ENCODE measurements around the gene KRT40.
"Not testable (repeated sequence)": the region's sequence is repeated elsewhere in the genome, so short reads cannot be mapped to it uniquely, and the experiment has no call there.

Gene KRT40

GRCh38 chr17:40984226-40984625, at the start of gene KRT40:
TSS of gene KRT40 (minus strand) at chr17:40984326. CDS start at chr17:40984273, 53 bp downstream.
- DNase-seq (ENCODE audit: low read depth), result no peak

DNA sequence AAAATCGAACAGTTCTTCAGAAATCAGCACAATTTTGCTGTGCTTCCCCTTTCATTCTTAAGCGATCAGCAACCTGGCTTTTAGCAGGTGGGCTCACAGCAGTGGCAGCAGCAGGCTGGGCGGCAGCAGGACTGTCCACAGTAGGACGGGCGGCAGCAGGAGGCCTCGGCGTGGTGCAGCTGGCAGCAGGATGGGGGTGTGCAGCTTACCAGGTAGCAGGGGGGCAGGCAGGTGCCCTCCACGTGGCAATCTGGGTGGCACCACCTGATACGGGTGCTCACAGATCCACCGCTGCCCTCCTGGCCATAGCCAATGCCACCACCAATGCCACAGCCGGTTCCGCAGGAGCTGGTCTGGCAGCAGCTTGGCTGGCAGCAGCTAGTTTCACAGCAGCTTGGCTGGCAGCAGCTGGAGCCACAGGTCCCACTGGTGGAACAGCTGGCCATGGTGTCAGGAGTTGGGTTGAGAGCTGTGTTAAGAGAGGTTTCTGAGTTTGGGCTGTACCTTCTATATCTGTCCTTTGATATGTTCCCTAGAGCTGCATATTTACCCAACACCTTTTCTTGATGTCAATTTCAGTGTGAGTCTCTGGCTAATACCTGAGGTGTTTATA, 45.6 kb upstream of the KRT40 start, which contains the start of gene KRTAP1-4:
Gene KRTAP1-4 (minus strand): TSS at position 563 of the 613 bp plus-strand sequence. CDS start 117 bp downstream, at position 446.
- no peak for DNase-seq (ENCODE audit: low read depth)

DNA sequence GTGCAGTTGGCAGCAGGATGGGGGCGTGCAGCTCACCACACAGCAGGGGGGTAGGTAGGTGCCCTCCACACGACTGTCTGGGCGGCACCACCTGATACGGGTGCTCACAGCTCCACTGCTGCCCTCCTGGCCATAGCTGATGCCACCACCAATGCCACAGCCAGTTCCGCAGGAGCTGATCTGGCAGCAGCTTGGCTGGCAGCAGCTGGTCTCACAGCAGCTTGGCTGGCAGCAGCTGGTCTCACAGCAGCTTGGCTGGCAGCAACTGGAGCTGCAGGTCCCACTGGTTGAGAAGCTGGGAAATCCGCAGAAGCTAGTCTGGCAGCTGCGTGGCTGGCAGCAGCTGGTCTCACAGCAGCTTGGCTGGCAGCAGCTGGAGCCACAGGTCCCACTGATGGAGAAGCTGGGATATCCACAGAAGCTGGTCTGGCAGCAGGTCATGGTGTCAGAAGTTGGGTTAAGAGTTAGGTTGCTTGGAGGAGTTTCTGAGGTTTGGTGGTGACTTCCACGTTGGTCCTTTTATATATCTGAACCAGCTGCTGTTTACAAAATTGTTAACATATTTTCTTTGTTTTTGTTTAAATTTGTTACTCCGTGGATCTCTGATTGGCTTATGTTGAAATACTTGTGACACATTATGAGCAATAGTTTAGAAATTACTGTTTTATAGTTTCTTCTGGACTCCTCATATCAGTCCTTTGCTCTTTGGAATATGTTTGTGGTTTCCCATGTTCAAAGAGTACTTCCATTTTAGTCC, 42.8 kb upstream of the KRT40 start, which contains the start of gene KRTAP1-5:
Gene KRTAP1-5 (minus strand): TSS at position 494 of the 757 bp plus-strand sequence. CDS start 53 bp downstream, at position 441.
- peak; percentile 91 for DNase-seq (ENCODE audit: low read depth)

DNA sequence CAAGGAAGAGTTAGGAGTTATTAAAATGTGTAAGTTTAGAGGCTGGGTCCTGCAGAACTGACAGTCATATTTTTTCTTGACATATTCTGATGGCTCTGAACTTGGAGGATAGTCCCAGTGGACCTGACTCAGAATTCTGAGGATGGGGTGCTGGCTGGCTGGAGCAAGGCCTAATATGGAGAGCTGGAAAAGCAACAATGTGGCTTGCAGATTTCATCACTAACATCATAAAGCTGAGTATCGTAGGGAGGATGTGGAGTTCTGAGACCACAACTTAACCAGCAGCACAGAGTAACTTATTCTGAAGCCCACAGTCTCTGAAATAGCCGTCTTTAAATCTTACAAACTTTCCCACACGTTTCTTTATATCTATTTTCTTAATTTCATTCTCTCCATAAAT, 40.6 kb upstream of the KRT40 start:
- DNase-seq (ENCODE audit: low read depth), result no peak

- no peak for DNase-seq (ENCODE audit: low read depth)
These were observed 36.2 kb upstream of the KRT40 start for GRCh38 chr17:41020336-41020735.

- DNase-seq (ENCODE audit: low read depth), result no peak
These were observed 35.3 kb upstream of the KRT40 start for GRCh38 chr17:41019415-41019814.

GRCh38 chr17:41018541-41018940, 34.4 kb upstream of the KRT40 start:
- no peak for DNase-seq (ENCODE audit: low read depth)

GRCh38 chr17:41016578-41017215, 32.6 kb upstream of the KRT40 start:
- no peak for DNase-seq (ENCODE audit: low read depth)

- DNase-seq (ENCODE audit: low read depth), result no peak
These were observed 31.3 kb upstream of the KRT40 start for GRCh38 chr17:41015454-41015853.

GRCh38 chr17:41013606-41014005, 29.5 kb upstream of the KRT40 start:
- DNase-seq (ENCODE audit: low read depth), result peak; percentile 33

- DNase-seq (ENCODE audit: low read depth), result peak; percentile 75
These were observed 29.1 kb upstream of the KRT40 start for GRCh38 chr17:41013181-41013580.

DNA sequence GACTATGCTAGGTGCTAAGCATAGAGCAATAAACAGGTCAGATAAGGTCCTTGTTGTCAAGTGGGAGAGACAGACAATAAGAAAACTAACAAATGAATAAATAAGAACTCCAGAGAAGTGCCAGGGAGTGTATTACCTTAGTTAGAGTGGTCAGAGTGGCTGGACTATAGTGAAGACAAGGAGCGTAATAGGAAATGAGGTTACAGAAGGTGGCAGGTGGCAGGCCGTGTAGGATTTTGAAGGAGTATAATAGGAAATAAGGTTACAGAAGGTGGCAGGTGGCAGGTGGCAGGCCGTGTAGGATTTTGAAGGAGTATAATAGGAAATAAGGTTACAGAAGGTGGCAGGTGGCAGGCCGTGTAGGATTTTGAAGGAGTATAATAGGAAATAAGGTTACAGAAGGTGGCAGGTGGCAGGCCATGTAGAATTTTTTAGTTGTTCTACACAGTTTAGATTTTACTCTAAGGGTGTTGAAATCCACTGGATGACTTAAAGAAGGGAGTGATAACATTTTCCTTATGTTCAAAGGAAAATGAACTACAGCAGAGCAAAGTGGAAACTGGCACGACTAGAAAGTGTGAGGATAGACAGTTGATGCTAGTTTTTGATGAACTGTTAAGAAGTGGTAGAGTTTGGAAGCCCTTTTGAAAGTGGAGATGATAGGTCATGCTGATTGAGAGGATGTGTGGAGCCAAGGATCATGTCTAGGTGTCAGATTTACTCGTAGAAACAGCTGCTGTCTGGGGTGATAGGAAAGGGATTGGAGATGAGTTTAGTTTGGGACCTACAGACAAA, 28.4 kb upstream of the KRT40 start:
- no peak for DNase-seq (ENCODE audit: low read depth)

GRCh38 chr17:41010441-41010840, 26.3 kb upstream of the KRT40 start:
- DNase-seq (ENCODE audit: low read depth), result no peak

DNA sequence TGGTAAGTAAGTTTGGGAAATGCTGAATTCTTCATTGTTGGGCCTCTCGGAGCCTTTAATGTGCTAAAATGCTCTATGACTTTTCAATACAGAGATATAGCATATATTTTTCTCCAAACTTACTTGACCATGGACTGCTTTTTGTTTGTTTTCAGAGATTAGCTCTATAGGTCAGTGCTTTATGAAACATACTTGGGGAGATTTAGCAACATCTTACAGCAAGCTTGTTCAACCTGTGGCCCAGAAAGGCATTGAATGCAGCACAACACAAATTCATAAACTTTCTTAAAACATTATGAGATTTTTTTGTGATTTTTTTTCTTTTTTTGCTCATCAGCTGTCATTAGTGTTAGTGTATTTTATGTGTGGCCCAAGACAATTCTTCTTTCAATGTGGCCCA, 25.8 kb upstream of the KRT40 start:
- DNase-seq (ENCODE audit: low read depth), result no peak

GRCh38 chr17:41009301-41009760, 25.2 kb upstream of the KRT40 start:
- DNase-seq (ENCODE audit: low read depth), result no peak

- DNase-seq (ENCODE audit: low read depth), result no peak
These were observed 24.7 kb upstream of the KRT40 start, which contains the start of gene KRTAP3-1 for GRCh38 chr17:41008811-41009210. TSS of gene KRTAP3-1 (minus strand) at chr17:41009128. CDS start at chr17:41009074, 54 bp downstream.

GRCh38 chr17:41004397-41004796, 20.3 kb upstream of the KRT40 start:
- no peak for DNase-seq (ENCODE audit: low read depth)

DNA sequence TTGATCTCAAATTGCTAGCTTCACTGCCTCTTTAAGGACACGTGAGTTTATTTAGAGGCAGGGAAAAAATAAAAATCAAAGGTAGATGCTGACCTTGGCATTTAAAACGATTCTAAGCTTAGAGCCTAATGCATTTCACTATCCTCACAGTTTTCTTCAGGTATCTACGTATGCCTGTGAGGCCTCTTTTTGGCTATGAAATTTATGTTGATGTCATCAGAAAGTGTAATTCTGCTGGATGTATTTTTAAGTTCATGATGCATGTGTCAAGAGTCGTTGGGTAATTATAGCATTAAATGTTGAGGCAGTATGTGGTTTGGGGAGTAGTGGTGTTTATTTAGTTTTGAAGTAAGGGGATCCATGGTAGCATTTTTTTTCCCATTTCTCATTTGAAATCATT, 19.8 kb upstream of the KRT40 start:
- DNase-seq (ENCODE audit: low read depth), result no peak

GRCh38 chr17:41002814-41003213, 18.7 kb upstream of the KRT40 start:
- peak; percentile 74 for DNase-seq (ENCODE audit: low read depth)

- no peak for DNase-seq (ENCODE audit: low read depth)
These were observed 17.7 kb upstream of the KRT40 start for GRCh38 chr17:41001795-41002194.

DNA sequence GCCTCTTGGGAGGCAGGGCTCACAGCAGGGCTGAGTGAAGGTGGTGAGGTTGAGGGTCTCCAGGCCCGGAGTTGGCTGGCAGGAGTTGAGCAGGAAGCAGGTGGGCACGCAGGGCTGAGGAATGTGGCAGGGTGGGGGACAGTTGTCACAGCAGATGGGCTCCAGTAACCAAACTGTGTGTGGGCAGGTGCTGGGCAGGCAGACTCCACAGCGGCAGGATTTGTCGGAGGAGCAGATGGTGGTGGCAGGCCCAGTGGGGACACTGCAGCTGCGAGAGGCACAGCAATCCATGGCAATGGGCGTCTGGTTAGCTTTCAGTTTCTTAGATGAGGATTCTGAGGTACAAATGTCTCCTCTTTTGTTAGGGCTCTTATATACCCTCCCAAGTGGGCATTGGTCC, 15.4 kb upstream of the KRT40 start, which contains the start of gene KRTAP3-2:
Gene KRTAP3-2 (minus strand): TSS at position 344 of the 400 bp plus-strand sequence. CDS start 53 bp downstream, at position 291.
- DNase-seq (ENCODE audit: low read depth), result not testable (repeated sequence)

DNA sequence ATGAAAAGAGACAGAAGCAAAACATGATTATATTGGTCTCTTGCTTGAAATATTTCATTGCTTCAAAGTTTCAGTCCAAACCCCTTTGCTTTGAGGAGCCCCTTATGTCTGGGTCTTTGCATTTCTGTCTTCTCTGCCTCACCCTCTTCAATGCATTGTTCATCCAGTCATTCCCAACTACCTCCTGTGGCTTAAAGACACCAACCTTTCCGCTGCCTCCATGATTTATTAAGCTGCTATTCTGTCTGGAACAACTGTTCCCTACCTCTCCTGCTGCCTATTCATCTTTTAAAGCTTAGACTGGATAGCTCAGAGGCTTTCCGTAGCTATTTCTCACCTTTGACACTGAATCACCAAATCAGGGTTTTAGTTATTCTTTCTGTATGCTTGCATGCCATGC, 13.2 kb upstream of the KRT40 start:
- no peak for DNase-seq (ENCODE audit: low read depth)
